Thyroid gland (tissue), 4 donors: ENCODE results near the gene SUSD4.

Experiments used
- CTCF ChIP-seq, 6 experiments: fragments of 200-600 bp in 3 of 6; fragments of 450-650 bp in 3 of 6; sonication (generic) in 3 of 6; IDR thresholded peaks; one replicate each; pipeline ENCODE4 v1.5.1; 2016 to 2019; ENCODE audit warnings: antibody characterized with exemption in 6 of 6, mild to moderate bottlenecking in 2 of 6, inconsistent platforms in 1 of 6, moderate library complexity in 1 of 6
- POLR2A ChIP-seq, 2 donors: fragments of 450-650 bp; IDR thresholded peaks; one replicate each; pipeline ENCODE4 v1.6.1; 2017; ENCODE audit warnings: antibody characterized with exemption in 2 of 2, mild to moderate bottlenecking in 2 of 2, moderate library complexity in 1 of 2

GRCh38 chr1:223353939-223354338, 10.0 kb downstream of the SUSD4 start:
- TF ChIP-seq CTCF (IDR thresholded peaks at IDR 0.05) (no peak), POLR2A (IDR thresholded peaks at IDR 0.05) (no peak)
